Activated gamma-delta T cell treated with Interleukin-2 at 50 U/mL for 16 hours (primary cell): Measurements from ENCODE around the gene CLEC11A.

ENCODE experiments used
- DNase-seq: peaks from one replicate; pipeline ENCODE4 v3.0.0-alpha.2; 2020

Gene CLEC11A

DNA sequence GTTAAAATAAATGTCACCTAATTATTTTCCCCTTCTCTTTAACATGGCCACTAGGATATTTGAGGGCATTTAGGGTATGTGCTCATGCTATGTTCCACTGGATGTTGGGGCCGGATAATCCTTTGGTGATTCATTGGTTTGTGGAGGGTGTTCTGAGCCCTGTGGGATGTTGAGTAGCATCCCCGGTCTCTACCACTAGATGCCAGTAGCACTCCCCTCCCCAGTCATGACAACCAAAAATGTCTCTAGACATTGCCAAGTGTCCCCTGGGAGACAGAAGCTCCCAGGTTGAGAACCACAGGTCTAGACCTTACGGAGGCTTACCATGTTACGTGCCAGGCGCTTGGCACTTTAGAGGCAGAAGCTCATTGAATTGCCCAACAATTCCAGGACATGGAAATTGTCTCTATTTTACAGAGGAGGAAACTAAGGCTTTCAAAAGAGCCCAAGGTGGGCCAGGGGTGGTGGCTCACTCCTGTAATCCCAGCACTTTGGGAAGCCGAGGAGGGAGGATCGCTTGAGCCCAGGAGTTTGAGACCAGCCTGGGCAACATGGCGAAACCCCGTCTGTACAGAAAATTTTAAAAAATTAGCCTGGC lies 17.6 kb upstream of the CLEC11A start:
- DNase-seq: peak; percentile 25

- DNase-seq: no peak
Observed at GRCh38 chr19:50706387-50706786, 16.8 kb upstream of the CLEC11A start.

- DNase-seq: no peak
Observed at GRCh38 chr19:50708179-50708879, 14.8 kb upstream of the CLEC11A start.

DNA sequence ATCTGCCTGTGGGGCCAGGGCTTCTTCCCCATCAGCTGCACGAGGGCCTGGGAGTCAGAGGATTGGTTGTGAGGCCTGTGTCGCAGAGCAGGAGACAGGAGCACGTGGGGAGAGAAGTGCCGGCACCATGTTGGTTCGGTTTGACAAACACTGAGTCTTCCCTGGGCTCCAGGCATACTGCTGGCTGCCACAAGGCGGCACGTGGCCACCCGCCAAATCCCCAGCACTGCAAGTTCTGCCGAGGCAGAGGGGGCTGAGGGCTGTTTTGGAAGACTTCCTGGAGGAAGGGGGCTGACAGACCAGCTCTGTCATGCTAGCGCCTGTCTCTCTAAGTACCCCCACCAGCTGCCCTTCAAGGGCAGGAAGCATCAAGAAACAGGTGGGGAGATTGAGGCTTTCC lies 13.1 kb upstream of the CLEC11A start:
- no peak for DNase-seq

DNA sequence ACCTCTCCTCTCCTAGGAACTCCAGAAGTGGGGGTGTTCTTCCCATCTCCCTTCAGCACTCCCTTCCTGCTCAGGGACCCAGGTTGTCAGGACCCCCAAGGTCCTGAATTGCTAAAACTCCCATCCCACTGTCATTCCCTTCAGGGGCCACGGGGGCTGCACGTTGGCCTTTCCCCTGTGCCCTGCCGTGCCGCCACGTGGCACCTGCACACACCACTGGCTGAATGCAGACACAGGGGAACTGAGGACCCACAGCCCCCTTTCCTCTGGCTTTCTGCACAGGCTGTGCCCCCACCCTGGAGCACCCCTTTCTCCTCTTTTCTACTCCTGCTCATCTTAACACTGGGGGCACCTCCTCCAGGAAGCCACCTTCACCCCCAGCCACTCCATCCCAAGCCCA lies 12.6 kb upstream of the CLEC11A start:
- no peak for DNase-seq

DNA sequence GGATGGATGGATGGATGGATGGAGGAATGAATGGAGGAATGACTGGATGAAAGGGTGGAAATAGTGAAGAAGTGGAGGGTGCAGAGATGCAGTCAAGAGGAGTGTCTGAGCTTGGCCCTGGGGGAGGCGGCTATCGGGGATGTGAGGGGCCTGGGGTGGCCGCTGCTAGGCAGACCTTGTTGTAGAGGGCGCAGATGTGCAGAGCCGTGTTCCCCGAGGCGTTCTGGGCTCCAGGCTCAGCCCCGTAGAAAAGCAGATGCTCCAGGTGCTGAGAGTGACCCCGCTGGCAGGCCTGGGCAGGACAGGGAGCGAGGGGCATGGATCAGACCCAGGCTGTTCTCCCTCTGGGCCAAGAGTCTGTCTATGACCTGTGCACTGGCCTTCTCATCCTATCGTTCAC lies 12.0 kb upstream of the CLEC11A start:
- DNase-seq: no peak

DNA sequence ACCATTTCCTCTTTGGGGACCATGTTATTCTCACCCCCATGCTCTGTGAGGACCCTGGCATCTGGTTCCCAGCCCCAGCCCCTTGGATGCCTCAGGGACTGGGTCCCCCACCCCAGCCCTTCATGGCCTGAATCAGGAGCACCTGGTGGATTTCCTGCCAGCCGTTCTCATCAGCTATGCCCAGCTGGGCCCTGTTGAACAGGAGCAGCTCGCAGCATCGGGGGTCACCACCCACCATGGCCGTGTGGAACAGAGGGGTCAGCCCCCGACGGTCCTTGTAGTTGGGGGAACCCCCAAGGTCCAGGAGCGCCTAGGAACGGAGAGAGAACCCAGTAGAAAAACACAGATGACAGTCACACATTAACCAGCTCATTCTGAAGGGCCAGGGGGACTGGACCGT lies 11.4 kb upstream of the CLEC11A start:
- no peak for DNase-seq

DNA sequence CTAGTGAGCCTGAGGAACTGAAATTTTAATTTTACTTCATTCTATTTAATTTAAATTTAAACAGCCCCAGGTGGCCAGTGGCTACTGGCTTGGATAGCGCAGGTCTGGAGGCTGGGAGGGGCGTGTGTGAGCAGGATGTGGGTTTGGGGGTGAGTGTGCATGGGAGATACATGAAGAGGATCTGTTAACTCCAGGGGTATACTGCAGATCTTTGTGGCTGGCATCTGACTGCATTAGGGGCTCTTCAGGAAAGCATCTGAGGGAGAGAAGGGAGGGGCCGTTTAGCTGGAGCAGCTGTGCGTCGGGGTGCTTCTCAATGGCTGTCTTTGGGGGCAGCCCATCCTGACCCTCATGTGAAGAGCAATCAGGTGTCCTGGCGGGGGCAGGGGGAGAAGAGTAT lies 10.3 kb upstream of the CLEC11A start:
- no peak for DNase-seq

DNA sequence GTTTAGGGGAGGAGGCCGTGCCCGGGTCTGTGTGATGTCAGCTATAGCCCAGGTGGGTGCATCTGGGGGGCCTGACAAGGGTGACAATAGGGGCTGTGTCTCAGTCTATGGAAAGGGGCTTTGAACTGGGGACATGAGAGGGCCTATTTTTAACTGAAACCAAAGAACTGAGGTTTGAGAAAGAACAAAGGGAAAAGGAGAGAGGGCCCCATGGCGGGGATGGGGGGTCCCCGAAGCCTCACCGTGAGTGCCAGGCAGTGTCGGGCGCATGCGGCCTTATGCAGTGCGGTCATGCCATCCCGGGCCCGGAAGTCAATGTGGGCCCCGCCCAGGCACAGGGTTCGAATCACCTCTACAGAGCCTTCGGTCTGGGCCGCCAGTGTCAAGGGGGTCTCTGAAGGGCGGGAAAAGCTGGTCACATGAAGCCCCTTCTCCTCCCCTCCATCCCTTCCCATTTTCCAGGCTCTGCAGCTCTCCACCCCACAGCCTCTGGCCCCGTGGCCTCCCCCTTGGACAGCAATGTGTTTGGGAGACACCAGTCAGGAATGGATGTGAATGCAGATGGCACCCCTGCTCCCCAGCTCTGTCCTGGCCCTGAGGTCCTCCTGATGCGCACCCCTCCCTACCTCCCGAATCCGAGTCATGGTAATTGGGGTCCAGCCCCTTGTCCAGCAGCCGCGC lies 9.5 kb upstream of the CLEC11A start:
- DNase-seq: no peak

DNA sequence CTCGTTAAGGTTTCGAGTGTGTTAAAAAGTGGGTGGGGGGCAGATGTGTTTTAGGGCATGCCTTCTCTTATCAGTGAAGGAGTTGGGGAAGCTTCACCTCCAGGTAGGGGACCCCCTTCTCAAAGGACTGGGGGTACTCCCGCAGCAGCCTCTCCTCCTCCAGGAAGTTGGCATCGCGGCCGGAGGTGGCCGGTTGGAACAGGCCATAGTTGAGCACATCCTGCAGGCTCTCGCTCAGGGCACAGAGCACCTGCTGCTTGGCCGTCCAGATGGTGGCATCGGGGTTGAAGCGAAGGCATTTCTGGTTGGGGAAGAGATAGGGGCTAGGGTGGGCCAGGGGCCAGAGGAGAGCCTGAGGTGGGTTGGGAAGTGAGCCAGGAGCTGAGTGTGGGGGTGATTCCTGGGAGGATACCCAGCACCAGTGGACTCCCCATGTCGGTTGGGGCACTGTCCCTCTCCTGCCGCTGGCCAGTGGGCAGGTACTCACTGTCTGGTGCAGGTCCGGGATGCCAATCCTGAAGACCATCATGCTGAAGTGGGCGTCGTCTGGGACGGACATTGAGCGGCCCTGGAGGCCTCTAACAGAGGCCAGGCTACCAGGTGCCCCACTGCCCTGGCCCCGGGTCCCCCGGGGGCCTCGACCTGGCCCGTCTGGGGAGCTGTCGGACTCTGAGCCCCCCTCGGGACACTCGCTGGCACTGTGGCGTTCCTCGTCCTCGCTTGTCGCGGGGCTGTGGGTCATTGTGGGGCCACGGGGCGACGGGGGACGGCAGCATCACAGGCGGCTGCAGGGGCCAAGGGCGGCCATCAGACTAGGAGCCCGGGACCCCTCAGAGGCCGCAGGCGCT lies 6.8 kb upstream of the CLEC11A start:
- DNase-seq: no peak

- DNase-seq: no peak
Observed at GRCh38 chr19:50717026-50717723, 6.0 kb upstream of the CLEC11A start.

DNA sequence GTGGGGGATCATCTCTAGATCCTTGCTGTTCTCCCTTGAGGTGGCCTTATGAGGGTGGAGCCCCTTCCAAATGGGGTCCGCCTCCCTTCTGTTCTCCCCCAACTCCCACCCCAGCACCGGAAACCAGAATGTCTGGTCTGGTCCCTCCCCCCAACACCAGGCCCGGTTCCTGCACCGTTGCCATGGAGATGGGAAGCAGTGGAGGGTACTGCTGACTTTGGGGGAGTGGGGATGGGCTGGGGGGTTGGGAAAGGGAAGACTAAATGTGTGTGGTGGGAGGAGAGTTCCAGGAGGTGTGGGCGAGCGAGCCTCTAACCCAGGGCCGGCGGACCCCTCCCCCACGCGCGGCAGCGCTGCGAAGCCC lies 5.3 kb upstream of the CLEC11A start:
- DNase-seq: no peak

DNA sequence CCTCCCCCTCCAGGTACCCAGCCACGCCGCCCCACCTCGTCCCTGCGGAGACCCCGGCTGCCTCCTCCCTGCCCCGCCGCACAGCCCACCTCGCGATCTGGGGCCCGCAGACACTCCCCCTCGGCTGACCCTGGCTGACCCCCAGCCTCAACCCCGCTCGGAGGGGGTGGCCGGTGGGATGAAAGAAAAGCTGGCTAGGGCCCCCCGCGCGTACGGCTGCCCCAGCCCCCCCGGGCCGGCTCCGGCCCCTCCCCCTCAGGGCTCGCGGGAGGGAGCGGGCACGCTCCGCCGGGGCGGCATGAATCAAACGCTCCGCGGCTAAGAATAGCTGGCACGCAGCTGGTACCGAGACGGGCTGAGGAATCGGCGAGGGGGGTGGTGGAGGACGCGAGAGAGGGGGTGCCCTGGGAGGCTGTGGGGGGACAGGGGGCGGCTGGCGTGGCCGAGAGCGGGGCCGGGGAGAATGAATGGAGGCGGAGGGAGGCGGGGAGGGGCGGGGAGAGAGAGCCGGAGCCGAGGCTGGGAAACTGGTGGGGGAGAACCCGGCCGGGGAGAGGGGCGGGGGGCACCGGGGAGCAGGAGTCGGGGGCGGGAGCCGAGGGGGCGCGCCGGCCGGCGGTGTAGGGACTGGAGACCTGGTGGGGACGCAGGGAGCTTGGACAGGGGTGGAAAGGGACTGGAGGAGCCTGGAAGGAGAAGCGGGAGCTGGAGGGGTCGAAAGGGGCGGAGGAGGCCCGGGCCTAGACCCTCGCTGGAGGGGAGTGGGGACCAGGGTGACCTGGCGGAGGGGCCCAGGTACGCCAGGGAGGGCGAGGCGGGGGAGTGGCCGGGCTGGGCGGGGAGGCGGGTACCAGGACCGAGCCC lies 4.7 kb upstream of the CLEC11A start:
- DNase-seq: no peak

GRCh38 chr19:50719119-50719435 lies 4.1 kb upstream of the CLEC11A start:
- DNase-seq: no peak

DNA sequence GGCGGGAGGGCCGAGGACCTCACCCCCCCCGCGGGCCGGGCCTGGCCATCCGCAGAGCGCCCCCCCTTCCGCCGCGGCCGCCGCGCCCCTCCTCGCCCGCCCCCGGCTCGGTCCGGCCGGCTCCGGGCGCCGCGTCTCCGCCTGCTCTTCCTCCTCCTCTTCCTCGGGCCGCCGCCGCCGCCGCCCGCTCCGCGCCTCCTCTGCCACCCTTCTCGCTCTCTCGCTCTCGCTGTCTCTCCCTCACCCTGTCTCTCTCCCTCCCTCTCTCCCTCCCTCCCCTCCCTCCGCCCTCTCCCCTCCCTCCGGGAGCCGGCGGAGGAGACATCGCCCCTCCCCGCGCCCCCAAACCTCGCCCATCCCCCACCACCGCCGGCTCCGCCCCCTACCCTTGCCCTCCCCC lies 3.6 kb upstream of the CLEC11A start, which contains the start of gene SHANK1:
Gene SHANK1 (minus strand): TSS at position 237 of the 400 bp plus-strand sequence. CDS start 2,883 bp downstream, outside the sequence.
- no peak for DNase-seq

GRCh38 chr19:50720181-50720920 lies 2.8 kb upstream of the CLEC11A start:
- no peak for DNase-seq

- DNase-seq: no peak
Observed at GRCh38 chr19:50720921-50721381, 2.2 kb upstream of the CLEC11A start.

DNA sequence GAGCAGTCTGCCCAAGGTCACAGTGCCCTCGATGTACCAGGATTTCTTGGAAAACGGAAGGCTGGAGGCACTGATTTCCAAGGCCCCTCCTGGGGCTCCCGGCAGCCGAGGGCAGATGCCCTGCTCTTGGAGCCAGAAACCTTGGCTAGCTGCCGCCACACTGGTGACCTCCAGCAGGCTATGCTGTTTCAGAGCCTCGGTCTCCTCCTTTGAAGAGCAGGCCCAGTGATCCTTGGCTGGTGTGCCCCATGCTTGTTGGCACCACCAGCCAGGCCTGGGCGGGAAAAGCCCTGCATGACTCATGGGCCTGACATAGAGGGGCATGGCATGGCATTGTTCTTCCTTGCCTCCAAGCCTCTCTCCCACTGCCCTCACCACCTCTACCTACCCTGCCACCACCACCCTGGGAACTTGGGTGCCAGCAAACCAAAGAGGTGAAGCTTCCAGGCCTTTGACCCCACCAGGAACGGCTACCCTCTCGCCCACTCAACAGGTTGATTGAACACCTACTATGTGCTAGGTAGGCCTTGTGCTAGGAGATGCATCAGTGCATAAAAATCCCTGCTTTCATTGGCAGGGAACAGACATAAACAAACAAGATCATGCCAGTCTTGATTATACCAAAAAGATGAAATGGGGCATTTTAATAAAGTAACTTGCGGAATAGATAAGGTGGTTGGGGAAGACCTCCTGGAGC lies 1.6 kb upstream of the CLEC11A start:
- no peak for DNase-seq

DNA sequence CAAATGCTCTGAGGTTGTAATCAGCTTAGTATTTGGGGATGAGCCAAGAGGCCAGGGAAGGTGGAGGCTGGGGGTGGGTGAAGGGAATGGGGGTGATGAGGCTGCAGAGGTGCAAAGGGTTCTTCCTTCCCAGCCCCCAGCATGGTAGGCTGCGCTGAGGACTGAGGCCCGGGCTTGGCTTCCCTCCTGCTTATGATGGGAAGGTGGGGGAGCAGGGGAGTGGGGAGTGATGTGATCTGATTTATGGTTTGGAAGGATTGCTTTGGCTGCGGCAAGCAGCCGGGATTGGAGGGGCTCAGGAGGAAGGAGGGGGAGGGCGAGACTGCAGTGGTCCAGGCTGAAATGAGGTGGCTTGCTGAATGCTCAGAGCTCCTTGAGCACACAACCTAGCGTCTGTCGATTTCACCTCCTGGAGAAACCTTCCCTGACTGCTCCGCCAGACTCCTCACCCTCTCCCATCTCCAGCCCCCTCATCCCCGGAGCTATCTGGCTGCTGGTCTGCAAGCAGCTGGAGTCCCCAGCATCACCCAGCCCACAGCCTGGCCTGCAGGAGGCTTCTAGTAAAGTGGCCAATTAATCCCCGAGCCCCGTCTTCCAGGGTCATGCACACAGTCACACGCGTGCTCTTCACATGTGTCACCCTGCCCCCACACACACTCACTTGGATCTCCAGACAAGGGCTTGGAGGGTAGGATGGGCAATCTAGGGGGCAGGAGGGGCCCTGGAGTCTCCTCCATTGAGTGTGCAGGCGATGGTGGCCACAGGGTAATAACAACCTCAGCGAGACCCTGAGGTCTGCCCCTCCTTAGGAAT lies 757 bp upstream of the CLEC11A start:
- no peak for DNase-seq
